SKM-1 treated with dmso at 0.1 percent for 144 hours (cell line): ENCODE measurements around the gene PCOLCE2.

Source experiments
- DNase-seq: peaks from one replicate; lab custom pipeline; 2025; ENCODE audit not compliant: unreplicated experiment; lab: John Stamatoyannopoulos, UW

The PCOLCE2 gene, protein sequence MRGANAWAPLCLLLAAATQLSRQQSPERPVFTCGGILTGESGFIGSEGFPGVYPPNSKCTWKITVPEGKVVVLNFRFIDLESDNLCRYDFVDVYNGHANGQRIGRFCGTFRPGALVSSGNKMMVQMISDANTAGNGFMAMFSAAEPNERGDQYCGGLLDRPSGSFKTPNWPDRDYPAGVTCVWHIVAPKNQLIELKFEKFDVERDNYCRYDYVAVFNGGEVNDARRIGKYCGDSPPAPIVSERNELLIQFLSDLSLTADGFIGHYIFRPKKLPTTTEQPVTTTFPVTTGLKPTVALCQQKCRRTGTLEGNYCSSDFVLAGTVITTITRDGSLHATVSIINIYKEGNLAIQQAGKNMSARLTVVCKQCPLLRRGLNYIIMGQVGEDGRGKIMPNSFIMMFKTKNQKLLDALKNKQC

DNA sequence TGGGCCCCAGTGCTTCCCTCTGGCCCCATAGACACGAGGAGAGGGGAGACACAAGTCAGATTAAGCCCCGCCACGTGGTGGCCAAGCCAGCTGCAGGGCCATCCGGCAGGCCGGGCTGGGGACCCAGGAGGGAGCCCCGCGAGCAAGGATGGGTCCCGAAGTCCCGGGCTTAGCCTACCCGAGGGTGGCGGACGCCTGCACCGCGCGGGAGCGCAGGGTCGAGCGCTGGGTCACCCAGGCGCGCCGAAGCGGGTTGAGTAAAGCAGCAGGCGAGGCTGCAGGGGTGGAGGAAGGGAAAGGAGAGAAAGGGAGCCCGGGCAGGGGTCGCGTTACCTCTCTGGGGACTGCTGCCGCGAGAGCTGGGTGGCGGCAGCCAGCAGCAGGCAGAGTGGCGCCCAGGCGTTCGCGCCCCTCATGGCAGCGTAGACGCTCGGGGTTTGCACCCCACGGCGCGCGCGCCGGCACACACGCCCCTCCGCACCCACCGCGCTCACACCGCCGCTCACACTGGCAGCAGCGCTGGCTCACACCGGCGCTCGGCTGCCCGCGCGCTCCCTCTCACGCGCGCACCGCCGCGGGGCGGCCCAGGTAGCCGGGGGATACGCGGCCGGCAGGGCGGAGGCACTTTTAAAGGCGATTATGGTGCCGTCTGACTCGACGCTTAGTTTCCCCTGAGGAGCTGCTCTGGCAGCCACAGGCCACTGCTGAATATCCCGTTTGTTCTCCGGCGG is at the start of gene PCOLCE2:
Gene PCOLCE2 (minus strand): TSS at position 603 of the 731 bp plus-strand sequence. CDS start 187 bp downstream, at position 416.
- DNase-seq, result peak; percentile 47

DNA sequence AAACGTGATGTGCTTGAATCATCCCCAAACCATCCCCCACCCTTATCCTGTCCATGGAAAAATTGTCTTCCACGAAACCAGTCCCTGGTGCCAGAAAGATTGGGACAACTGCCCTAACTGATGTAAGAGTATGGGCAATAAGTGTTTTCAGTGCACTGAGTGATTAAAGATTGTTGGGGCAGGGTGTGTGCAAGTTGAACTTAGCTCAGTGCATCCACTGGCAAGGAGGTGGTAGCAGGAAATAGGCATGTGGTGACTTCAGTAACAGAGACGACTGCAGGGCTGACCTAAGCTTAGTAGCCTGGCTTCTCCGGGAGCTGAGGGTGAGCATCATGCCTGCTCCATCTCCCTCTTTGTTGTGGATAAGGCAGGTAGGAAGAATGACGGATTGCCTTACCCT is 47.1 kb upstream of the PCOLCE2 start:
- DNase-seq, result no peak

DNA sequence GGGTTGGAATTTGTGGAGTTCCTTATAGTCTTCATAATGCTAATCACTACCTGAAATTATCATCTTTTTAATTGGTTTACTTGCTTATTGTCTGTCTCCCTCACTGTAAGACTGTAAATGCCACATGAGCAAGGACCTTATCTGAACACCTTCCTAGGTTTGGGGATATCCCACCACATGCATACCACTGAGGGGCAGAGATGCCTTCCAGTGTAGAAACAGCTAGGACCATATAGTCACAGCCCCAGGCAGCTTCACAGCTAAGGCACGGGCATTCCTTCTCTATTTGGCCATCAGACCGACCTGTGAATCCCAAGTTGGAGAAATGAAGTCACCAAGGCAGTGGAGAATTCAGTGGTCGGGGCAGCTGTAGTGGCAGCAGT is 46.0 kb upstream of the PCOLCE2 start:
- no peak for DNase-seq

DNA sequence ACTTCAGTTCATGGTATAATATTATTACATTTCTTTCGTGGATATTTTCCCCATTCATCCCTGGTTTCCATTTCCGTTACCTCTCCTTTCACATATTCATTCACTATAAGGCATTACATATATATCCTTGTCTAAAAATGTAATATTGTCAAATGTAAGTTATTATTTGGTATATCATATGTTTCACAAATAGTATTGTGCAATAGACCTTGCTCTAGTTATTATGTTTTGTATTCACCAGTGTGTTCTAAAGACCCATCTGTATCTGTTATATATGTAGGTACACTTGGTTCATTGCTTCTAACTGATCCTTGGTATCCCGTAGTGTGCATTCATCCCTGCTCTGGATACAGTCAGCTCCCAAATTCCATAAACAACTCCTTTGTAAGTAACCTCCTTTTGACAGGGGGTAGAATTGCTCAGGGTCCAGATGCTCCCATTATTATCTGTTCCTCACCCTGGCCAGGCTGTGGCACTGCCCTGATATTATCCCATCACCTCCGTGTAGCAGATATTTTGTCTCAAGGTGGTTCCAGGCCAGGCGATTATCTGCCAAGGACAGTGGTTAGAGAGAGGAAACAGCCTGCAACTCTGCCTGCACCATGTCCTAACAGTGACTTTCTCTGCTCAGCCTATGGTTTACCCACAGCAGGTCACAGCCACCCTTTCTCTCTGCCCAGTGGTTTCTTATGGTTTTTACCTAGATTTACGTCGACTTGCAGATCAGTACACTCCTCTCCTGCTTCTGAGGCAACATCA is 45.4 kb upstream of the PCOLCE2 start:
- no peak for DNase-seq

DNA sequence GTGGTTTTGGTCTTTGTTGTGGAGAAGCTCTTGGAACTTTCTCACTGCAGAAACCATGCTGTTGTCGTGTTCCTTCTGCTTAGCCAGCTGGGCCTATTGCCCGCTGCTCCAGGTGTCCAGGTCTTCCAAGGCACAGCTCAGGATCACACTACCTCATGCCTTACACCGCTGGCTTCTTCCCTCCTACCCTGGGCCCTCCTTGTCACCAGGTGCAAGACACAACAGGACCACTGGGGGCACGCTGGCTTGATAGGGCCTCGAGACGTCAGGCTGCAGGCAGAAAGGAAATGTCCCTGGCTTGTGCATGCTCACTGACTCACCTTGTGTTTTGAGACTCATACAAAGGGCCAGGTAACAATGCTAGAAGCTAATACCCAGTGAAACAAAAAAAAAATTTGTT is 42.3 kb upstream of the PCOLCE2 start:
- no peak for DNase-seq

DNA sequence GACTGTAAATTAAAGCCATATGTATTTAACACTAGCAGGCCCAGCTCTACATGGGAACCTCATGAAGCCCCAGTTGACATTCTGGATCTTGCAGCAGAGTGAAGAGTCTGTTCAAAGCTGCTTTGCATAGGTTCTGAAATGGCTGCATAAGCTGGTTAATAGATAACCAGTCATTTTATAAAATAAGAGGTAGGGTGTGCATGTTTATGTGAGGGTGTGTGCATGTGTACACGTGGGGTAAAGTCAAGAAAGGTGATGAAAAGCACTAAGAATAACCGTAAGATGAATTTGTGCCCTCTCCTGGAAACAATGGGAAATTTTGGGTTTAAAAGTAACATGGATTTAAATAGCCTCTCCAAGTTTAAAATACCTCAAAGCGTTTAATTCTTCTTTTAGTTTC is 41.6 kb upstream of the PCOLCE2 start:
- no peak for DNase-seq

DNA sequence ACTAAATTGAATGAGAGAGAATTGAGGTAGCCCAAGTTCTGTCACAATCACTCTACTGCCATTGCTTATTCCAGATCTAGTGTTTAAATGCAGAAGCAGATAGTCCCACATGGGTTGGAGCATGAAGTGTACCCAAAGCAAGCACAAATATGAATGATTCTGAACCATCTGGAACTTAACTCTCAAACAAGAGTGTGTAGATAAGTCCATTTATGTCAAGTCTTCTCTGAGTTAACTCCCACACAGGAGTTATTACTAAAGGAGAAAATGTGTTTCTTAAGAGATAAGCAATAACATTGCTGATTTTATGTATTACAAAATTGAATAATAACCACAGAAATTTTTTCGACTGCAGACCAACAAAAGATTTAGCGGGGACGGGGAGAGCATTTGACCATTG is 41.0 kb upstream of the PCOLCE2 start:
- no peak for DNase-seq

DNA sequence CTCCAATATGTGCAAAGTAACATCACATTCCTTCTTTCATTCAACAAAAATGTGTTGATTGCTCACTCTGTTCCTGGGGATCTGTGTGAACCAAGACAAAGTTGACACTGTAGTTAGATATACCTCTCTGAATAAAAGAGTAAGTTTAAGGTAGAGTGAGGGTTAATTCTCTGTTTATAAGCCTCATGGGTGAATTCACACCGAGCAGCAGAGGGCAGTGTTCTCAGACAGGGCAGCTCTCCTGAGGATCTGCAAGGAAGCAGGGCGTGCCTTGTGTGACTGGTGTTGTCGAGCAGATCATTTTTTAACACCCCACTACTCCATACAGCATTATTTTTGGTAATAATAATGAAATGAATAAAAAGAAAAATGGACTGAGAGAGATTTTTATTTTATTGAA is 40.2 kb upstream of the PCOLCE2 start:
- DNase-seq, result peak; percentile 67

DNA sequence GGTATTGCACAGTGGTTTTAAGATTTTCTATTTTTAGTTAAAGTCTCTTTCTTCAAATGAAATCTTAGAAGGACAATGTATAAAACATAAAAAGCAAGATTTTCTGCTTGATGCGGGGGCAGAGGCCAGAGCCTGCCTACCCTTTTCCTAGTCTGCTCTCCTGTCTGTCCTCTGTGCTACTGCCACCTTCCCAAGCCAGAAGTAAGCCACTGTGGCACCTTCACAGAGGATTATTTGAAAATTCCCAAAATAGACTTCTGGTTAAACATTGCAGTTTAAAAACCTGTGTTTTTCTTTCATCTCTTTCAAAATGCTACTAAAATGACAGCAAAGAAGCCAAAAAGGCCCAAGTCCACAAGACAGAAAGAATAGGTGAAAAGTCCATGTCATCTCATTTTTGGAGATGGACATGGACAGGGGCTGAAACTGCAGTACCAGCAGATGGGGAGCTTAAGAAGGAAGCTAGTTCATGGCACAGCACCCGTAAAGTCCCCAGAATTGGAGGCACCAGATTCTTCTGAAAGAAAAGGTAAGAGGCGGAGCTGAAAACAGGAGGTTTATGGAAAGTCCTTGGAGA is 37.6 kb upstream of the PCOLCE2 start:
- DNase-seq, result no peak

DNA sequence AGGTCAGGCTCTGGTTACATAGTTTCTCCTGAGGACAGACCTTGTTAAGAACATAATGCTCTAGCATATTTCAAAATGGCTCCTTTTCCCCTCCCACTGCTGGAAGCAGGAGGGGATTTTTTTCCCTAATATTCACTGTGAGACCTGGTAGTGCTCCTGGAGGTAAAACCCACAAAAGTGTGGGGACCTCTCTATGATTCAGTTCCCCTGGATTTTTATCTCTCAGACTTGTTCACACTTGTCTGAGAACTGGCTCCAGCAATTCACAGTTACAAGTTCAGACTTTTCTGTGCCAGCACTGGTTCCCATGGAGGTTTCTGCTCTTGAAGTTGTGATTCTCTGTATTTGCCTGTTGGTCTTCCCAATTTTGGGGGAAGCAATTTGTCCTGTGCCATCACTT is 36.3 kb upstream of the PCOLCE2 start:
- no peak for DNase-seq

DNA sequence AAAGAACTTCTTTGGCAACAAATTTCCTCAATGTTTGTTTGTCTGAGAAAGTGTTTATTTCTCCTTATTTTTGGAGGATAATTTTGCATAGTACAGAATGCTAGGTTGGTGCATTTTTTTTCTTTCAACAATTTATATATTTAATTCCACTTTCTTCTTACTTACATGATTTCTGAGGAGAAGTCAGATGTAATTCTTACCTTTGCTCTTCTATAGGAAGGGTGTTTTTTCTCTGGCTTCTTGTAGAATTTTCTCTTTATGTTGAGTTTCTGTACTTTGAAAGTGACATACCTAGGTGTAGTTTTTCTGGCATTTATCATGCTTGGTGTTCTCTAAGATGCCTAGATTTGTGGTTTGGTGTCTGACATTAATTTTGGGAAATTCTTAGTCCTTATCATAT is 34.8 kb upstream of the PCOLCE2 start:
- DNase-seq, result no peak

DNA sequence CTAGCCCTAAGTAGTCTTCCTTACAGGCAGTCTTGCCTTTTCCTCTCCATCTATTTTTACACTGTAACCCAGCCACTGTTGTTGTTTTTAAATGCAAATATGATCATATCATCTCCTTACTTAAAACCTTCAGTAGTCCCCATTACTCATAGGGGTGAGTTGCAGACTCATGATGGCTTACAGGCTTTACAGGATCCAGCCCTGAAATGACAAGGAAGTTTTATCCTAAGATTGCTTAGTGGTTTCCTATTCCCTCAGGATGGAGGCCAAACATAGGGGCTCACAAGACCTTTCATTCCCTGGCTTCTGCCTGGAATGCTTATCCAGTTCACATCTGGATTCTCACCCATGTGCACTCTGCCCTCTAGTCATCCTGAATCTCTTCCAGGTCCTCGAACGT is 27.7 kb upstream of the PCOLCE2 start:
- no peak for DNase-seq

DNA sequence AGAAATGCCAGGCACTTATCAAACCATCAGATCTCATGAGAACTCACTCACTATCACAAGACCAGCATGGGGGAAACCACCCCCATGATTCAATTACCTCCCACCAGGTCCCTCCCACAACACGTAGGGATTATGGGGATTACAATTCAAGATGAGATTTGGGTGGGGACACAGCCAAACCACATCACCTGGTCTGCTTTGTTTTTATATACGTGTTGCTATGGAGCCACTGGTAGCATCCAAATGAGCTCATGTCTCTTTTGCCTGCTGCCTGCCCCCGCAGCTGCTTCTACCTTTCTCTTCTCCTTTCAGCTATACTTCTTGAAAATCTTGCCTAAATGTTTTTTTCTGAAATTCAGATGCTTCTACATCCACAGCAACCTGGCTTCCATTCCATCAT is 26.8 kb upstream of the PCOLCE2 start:
- no peak for DNase-seq

DNA sequence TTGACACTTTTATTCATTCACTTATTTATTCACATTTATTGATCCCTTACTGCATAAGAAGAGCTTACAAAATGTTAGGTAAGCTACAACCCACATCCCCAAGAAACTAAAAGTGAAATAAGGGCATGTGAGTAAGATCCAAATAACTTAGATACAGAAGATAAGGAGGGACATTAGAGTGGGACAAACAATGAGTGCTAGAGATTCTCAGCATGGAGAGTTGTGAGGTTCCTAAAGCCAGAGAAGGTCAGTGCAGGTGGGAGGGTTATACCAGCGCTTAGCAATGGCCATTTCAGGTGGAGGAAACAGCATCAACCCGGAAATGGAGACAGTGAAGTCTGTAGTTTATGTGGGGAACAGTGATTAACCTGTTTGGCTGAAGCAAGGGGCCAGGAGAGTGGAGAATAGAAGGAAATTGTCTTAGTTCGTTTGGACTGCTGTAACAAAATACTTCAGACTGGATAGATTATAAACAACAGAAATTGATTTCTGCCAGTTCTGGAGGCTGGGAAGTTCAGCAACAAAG is 25.5 kb upstream of the PCOLCE2 start:
- DNase-seq, result no peak

DNA sequence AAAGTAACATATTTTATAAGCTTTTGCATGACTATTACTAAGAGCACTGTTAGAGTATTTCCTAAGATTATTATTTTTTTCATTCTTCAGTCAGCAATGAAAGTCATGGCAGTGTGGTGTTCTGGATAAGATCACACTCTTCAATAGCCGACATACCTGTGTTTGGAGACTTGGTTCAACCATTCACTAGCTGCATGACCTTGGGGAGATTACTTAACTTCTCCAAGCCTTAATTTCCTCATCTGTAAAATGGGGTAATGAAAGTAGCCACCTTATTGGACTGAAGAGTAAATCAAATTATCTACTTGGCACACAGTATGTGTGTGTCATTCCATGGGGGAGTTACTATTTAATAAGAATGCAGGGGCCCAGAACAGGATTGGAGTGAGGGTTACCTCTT is 24.5 kb upstream of the PCOLCE2 start:
- DNase-seq, result no peak

DNA sequence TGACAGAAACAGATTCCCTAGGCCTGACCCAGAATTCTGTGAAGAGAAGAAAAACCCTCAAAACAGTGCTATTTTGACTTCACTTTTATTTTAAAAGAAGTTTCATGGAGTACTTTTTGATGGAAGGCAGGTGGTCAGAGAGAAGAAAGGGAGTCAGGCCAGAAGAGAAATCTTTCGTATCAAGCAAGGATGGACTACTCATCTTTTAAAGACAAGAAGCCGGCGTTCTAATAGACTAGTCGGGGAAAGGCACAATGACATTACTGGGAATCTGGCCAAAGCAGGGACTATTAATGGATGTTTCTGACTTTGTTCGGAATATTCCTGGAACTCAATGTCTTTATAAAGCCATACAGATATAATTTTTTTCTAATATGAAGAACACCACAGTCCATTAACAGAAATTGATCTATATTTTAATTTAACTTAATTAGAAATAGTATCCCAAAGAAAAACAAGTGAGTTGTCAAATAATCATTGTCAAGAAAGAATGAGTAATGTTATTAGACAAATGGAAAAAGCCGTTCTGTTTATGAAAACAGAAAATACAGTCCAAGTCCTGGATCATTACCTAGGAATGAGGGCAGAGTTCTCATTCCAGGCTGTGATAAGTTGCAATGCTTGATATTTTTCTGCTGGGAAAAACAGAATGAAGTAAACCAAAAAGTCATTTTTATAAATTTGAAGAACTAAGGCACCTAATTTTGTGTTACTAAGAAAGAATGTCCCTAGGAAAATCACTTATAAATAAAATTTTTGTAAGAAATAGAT is 23.7 kb upstream of the PCOLCE2 start:
- DNase-seq, result no peak

DNA sequence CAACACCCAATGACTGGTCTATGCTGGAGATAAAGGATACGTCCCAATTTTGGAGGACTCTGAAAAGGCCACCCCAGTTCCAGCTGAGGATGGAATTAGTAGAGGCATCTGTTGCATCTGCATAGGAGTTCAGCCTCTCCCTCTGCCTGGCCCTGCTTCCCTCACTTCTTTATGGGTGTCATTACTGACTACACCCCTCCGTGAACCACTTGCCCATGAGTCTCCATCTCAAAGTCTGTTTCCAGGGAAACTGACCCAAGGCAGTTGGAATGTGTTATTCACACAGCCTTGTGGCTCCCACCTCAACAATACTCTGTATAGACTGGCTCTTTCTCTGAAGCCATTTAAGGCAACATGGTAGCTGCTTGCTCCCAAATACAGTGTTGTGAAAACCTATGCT is 21.4 kb upstream of the PCOLCE2 start:
- DNase-seq, result no peak

DNA sequence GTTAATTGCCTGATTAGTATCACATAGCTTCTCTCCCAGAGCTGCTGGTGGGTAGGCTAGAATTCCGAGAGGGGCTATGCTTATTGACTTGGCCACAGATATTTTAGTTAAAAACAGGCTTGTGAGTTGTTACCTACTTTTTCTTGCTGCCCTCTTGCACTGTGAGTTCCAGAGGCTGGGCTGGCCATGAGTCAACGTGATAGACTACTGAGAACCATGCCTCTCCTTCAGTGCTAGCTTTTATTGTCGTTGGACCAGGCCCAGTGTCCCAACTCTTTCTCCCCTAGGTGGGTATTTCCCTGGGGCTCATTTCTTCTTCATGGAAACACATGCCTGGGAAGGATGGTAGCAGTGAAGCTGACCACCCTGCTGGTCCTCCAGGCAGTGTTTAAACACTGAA is 20.4 kb upstream of the PCOLCE2 start:
- DNase-seq, result no peak

DNA sequence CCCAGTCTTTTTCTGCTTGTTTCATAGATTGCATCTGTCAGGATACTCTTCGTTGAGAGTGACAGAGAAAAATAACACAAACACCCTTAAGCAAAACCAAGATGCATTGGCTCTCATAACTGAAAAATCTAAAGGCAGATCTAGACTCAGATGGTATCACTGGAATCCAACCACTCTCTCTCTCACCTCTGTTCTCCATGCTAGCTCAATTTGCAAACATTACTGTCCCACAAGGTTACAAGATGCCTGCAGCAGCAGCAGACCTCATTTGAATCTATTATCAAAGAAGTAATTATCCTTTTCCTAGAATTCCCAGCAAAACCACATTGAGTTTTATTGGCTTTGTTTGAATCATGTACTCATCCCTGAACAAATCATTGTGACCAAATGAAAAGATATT is 19.1 kb upstream of the PCOLCE2 start:
- DNase-seq, result no peak

DNA sequence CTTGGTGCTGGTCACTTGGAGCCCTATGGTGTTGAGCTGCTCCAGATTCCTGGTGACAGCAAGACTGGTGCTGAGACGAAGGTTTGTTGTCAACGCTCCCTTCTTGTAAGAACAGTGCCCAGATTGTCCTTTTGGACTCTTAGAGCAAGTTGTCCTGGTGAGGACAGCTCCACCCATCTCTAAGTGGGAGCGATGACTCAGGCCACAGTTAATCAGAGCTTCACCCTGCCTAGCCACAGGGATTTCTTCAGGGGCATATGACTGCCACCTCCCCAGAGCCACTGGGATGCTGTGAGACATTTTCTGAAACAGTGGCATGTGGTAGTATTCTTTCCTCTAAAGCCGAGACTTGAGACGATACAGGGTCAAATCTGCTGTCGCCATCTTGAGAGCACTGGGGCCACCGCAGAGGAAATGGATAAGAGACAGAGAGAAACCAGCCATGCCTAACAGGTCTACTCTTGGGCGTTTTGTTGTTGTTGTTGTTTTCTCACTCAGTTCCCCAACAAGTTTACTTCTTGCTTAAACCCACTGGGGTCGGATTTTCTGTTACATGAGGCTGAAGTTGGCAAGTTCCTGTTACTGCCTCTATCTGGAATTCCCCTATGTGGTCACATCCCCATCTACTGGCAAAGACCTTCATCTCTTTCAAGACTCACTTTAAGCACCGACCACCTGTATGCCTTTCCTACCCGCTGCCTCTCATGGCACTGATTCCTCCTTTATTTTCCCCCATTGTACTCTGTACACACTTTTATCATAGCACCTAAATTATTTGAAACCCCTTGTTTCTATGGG is 16.0 kb upstream of the PCOLCE2 start:
- peak; percentile 24 for DNase-seq
